Hepatocyte (in vitro differentiated cells): ENCODE data around the gene RICTOR. TPM values are rescaled to one million over a fixed set of nuclear protein-coding genes. Genes with fewer than 3 reads are reported as not detected.
"Not testable (repeated sequence)": the region's sequence is repeated elsewhere in the genome, so short reads cannot be mapped to it uniquely, and the experiment has no call there.

ENCODE experiments used
- DNase-seq: peaks from one replicate; pipeline ENCODE4 v3.0.0-alpha.2; 2016; ENCODE audit warnings: low spot score
- H2AFZ ChIP-seq: fragments of 200-600 bp; sonication (generic); 2 replicates; pipeline ENCODE4 v1.6.0; 2016; ENCODE audit warnings: antibody characterized with exemption, mild to moderate bottlenecking
- H3K27ac ChIP-seq: fragments of 200-600 bp; sonication (generic); 2 replicates; pipeline ENCODE4 v1.5.1; 2016; ENCODE audit warnings: mild to moderate bottlenecking
- H3K27me3 ChIP-seq: fragments of 200-600 bp; sonication (generic); 2 replicates; pipeline ENCODE4 v1.6.1; 2016
- H3K36me3 ChIP-seq: fragments of 200-600 bp; sonication (generic); replicated peaks from 2 replicates; pipeline ENCODE4 v1.5.1; 2016; ENCODE audit warnings: low read depth; ENCODE audit not compliant: insufficient read depth
- H3K4me1 ChIP-seq: fragments of 200-600 bp; sonication (generic); 2 replicates; pipeline ENCODE4 v1.5.1; 2016; ENCODE audit warnings: mild to moderate bottlenecking, moderate library complexity; ENCODE audit not compliant: insufficient read depth
- H3K4me2 ChIP-seq: fragments of 200-600 bp; sonication (generic); 2 replicates; pipeline ENCODE4 v1.6.0; 2016
- H3K4me3 ChIP-seq: fragments of 200-600 bp; sonication (generic); 2 replicates; pipeline ENCODE4 v1.5.1; 2016; ENCODE audit warnings: mild to moderate bottlenecking
- H3K79me2 ChIP-seq: fragments of 200-600 bp; sonication (generic); 2 replicates; pipeline ENCODE4 v1.6.0; 2017; ENCODE audit warnings: mild to moderate bottlenecking
- H3K9me2 ChIP-seq: fragments of 200-600 bp; sonication (generic); replicated peaks from 2 replicates; pipeline ENCODE4 v1.6.0; 2017; ENCODE audit warnings: mild to moderate bottlenecking; ENCODE audit not compliant: insufficient read depth
- H3K9me3 ChIP-seq: fragments of 200-600 bp; sonication (generic); 2 replicates; pipeline ENCODE4 v1.5.1; 2016; ENCODE audit warnings: low read depth, mild to moderate bottlenecking
- H4K20me1 ChIP-seq: fragments of 200-600 bp; sonication (generic); 2 replicates; pipeline ENCODE4 v1.6.0; 2016; ENCODE audit warnings: mild to moderate bottlenecking; ENCODE audit not compliant: insufficient read depth, poor library complexity, severe bottlenecking
- CTCF ChIP-seq: fragments of 200-600 bp; sonication (generic); IDR thresholded peaks from 2 replicates; pipeline ENCODE4 v1.5.1; 2016; ENCODE audit warnings: antibody characterized with exemption, mild to moderate bottlenecking; ENCODE audit not compliant: poor library complexity
- EZH2 ChIP-seq: fragments of 200-600 bp; sonication (generic); IDR thresholded peaks from 2 replicates; pipeline ENCODE4 v1.6.1; 2016; ENCODE audit warnings: antibody characterized with exemption, mild to moderate bottlenecking, borderline replicate concordance
- EZH2phosphoT487 ChIP-seq: fragments of 200-600 bp; sonication (generic); IDR thresholded peaks from one replicate; pipeline ENCODE4 v1.6.1; 2018; ENCODE audit warnings: antibody characterized with exemption, mild to moderate bottlenecking, low read depth, moderate library complexity; ENCODE audit not compliant: unreplicated experiment, severe bottlenecking
- WGBS: methylation state at CpG from one replicate; pipeline ENCODE4 v1.1.6; 2016; ENCODE audit warnings: low lambda C conversion rate; ENCODE audit errors: missing lambda C conversion rate; 5-methylcytosine and 5-hydroxymethylcytosine counted together
- polyA plus RNA-seq: library from polyadenylated mRNA; unstranded; fragments of >200 nt; fragmentation: Nextera tagmentation; extraction: Ambion mirVana; gene quantifications from 2 replicates; pipeline ENCODE4 v1.2.1, GENCODE V29; 2016
- total RNA-seq: library from RNA; depleted of rRNA; stranded (reverse); fragments of >200 nt; gene quantifications from 2 replicates; pipeline ENCODE4 v1.2.3, GENCODE V29; 2014

Gene RICTOR
- total and polyA plus RNA-seq, 2 experiments from 2014 or later, result 8.5 to 29.1 TPM

GRCh38 chr5:39013938-39014337, 60.3 kb downstream of the RICTOR start:
- DNase-seq, result no peak
- Histone ChIP-seq H3K9me3 (no peaks in the 10 kb centered on the region), H2AFZ (no peak overlapping the region), H3K4me2 (no peak overlapping the region), H3K9me2 (no peaks in the 10 kb centered on the region), H3K27me3 (no peaks in the 10 kb centered on the region), H3K27ac (no peak overlapping the region), H3K79me2 (no peaks in the 10 kb centered on the region), H3K36me3 (no peaks in the 10 kb centered on the region), H3K4me1 (peaks cover 6% of the 10 kb centered on the region), H3K4me3 (no peak overlapping the region), H4K20me1 (no peaks in the 10 kb centered on the region)
- 100% methylated on average over 2 of the region's 2 CpGs for WGBS
- TF ChIP-seq CTCF (no peak), EZH2phosphoT487 (no peak), EZH2 (no peak)

- H3K4me1 ChIP-seq, H3K4me2 ChIP-seq: not testable (repeated sequence)
- WGBS, result 100% methylated on average over 2 of the region's 2 CpGs
These were observed 63.2 kb downstream of the RICTOR start for GRCh38 chr5:39010958-39011357.

DNA sequence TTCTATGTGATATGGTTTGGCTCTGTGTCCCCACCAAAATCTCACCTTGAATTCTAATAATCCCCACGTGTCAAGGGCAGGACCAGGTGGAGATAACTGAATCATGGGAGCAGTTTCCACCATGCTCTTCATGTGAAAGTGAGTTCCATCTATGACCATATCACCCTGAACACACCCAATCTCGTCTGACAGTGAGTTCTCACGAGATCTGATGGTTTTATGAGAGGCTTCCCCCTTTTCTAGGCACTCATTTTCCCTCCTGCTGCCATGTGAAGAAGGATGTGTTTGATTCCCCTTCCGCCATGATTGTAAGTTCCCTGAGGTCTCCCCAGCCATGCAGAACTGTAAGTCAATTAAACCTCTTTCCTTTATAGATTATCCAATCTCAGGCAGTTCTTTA, 64.2 kb downstream of the RICTOR start:
- no peaks in the 10 kb centered on the region for H3K79me2 ChIP-seq
- no peak overlapping the region for H2AFZ ChIP-seq
- H3K4me2 ChIP-seq, result no peak overlapping the region
- WGBS, result 99% methylated on average over 4 of the region's 4 CpGs
- H3K27ac ChIP-seq, result no peak overlapping the region
- TF ChIP-seq EZH2phosphoT487 (no peak), CTCF (no peak)
- no peaks in the 10 kb centered on the region for H4K20me1 ChIP-seq
- H3K36me3 ChIP-seq, result no peaks in the 10 kb centered on the region
- H3K4me1 ChIP-seq, result peaks cover under 1% of the 10 kb centered on the region
- no peaks in the 10 kb centered on the region for H3K27me3 ChIP-seq
- no peak overlapping the region for H3K4me3 ChIP-seq
- no peak for DNase-seq
- no peaks in the 10 kb centered on the region for H3K9me2 ChIP-seq
- no peaks in the 10 kb centered on the region for H3K9me3 ChIP-seq

More at GRCh38 chr5:39010958-39011357, 63.2 kb downstream of the RICTOR start:
- not testable (repeated sequence) for H4K20me1 ChIP-seq, H3K4me3 ChIP-seq, DNase-seq, H3K27ac ChIP-seq, H3K9me3 ChIP-seq, H2AFZ ChIP-seq, H3K79me2 ChIP-seq, H3K27me3 ChIP-seq, H3K9me2 ChIP-seq, H3K36me3 ChIP-seq

DNA sequence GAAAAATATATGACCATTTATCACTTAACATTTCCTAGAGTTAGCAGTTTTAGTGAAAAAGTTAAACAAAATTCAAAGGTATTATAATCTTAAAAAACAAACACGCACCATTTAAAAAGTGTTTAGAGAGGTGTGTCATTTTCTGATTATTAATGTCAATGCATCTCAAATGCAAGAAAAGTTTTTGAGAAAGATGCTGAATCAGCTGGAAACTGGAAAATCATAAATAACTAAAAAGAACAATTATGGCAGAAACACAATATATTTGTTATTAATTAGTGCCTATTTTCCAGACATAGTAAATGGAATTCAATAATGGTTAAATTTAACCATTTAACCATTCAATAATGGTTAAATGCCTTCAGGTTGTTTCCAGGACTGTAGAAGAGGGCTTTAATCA, 64.9 kb downstream of the RICTOR start:
- Histone ChIP-seq H3K9me3 (no peaks in the 10 kb centered on the region), H3K4me1 (no peaks in the 10 kb centered on the region), H3K27ac (no peak overlapping the region), H3K27me3 (no peaks in the 10 kb centered on the region), H3K4me2 (no peak overlapping the region), H3K4me3 (no peak overlapping the region), H2AFZ (no peak overlapping the region), H4K20me1 (no peaks in the 10 kb centered on the region), H3K36me3 (no peaks in the 10 kb centered on the region), H3K79me2 (no peaks in the 10 kb centered on the region), H3K9me2 (no peaks in the 10 kb centered on the region)
- no peak for DNase-seq
- TF ChIP-seq EZH2, result no peak
- TF ChIP-seq EZH2phosphoT487, result no peak
- no peak for TF ChIP-seq CTCF
- 98% methylated on average over 1 of the region's 1 CpG for WGBS
